ENCODE data around the gene HOXD3. TPM values are rescaled to one million over a fixed set of nuclear protein-coding genes. Genes with fewer than 3 reads are reported as not detected.

HOXD3 gene
- total and polyA plus RNA-seq, 9 of the 15 experiments (the other 6 are each of a cell fraction or from before 2014, with no cell fraction given): not detected

GRCh38 chr2:176164201-176164600, 7.1 kb downstream of the HOXD3 start:
- Histone ChIP-seq H3K9me3 (replicated peaks; ENCODE audit: control insufficient read depth, insufficient read depth, low read depth, low read length) (no peaks in the 10 kb centered on the region), H3K4me3 (no peak overlapping the region), H3K9me1 (ENCODE audit: control insufficient read depth, insufficient read depth, low read length) (no peaks in the 10 kb centered on the region), H2AFZ (ENCODE audit: low read depth, low read length) (no peak overlapping the region), H3K27ac (ENCODE audit: extremely low read depth, low read depth, low read length) (no peak overlapping the region), H4K20me1 (replicated peaks; ENCODE audit: control insufficient read depth, insufficient read depth, low read length) (peaks cover 8% of the 10 kb centered on the region), H3K79me2 (ENCODE audit: control insufficient read depth, insufficient read depth, low read length) (no peaks in the 10 kb centered on the region), H3K27me3 (ENCODE audit: control insufficient read depth in 2 of 2, insufficient read depth in 2 of 2, low read length in 2 of 2) (peaks cover 64 to 65% of the 10 kb centered on the region in 2 experiments), H3K9ac (ENCODE audit: insufficient read depth in 1 of 2, low read depth in 2 of 2, low read length in 2 of 2) (no peak overlapping the region), H3K4me1 (replicated peaks in 1 of 2; ENCODE audit: control insufficient read depth in 2 of 2, insufficient read depth in 2 of 2, low read length in 2 of 2) (peaks cover 0 to 26% of the 10 kb centered on the region in 2 experiments; a peak in 3 of 5 replicates), H3K36me3 (ENCODE audit: control insufficient read depth, insufficient read depth, low read length) (no peaks in the 10 kb centered on the region), H3K4me2 (ENCODE audit: insufficient read depth, low read length) (no peak overlapping the region)
- CTCF ChIA-PET (ENCODE audit: low intra/inter-chr PET ratio): no interaction called here
- intact Hi-C loops (cut with micrococcal nuclease): no loop called here
- ATAC-seq: no peak
- in situ Hi-C loops (cut with MboI): no loop called here
- TF ChIP-seq ZNF586 (CRISPR knock-in tag; conservative IDR thresholded peaks at IDR 0.05) (no peak), ZNF655 (CRISPR knock-in tag; IDR thresholded peaks at IDR 0.05) (no peak), NCOR1 (IDR thresholded peaks at IDR 0.05) (no peak), NFATC3 (IDR thresholded peaks at IDR 0.05) (no peak), ZBTB8A (IDR thresholded peaks at IDR 0.05; ENCODE audit: partially characterized antibody) (no peak), ZNF444 (CRISPR knock-in tag; IDR thresholded peaks at IDR 0.05) (no peak), HDAC1 (IDR thresholded peaks at IDR 0.05) (no peak), ZNF76 (CRISPR knock-in tag; IDR thresholded peaks at IDR 0.05; ENCODE audit: borderline replicate concordance) (no peak), FOXP1 (CRISPR knock-in tag; IDR thresholded peaks at IDR 0.05) (no peak), RAD21 (CRISPR knock-in tag; conservative IDR thresholded peaks at IDR 0.05 in 1 of 2, IDR thresholded peaks at IDR 0.05 in 1 of 2) (no peak), NONO (IDR thresholded peaks at IDR 0.05; ENCODE audit: low read depth in 2 of 2, low read length in 1 of 2) (no peak), IRF2 (CRISPR knock-in tag; IDR thresholded peaks at IDR 0.05) (no peak), CTBP1 (IDR thresholded peaks at IDR 0.05; ENCODE audit: borderline replicate concordance) (no peak), ZBTB26 (CRISPR knock-in tag; IDR thresholded peaks at IDR 0.05) (no peak), ZNF224 (CRISPR knock-in tag; IDR thresholded peaks at IDR 0.05) (no peak), SNRNP70 (optimal IDR thresholded peaks at IDR 0.05; ENCODE audit: low read depth, low read length) (no peak), ZBTB34 (CRISPR knock-in tag; IDR thresholded peaks at IDR 0.05) (no peak), ZBTB12 (CRISPR knock-in tag; IDR thresholded peaks at IDR 0.05) (no peak), KDM2B (CRISPR knock-in tag; IDR thresholded peaks at IDR 0.05) (no peak)
- BruUV-seq (replicated peaks): no TSS peak
- POLR2A ChIA-PET: interaction anchor here (0.6 kb wide), 1 partner anchor 341 kb away, joined by 4 read pairs; no protein-coding TSS in a partner anchor
- no peak for DNase-seq (ENCODE audit: extremely low read depth in 1 of 4, low spot score in 3 of 4)
- no peak for FAIRE-seq
- 3% methylated on average over 13 of the region's 13 CpGs for WGBS (ENCODE audit: insufficient coverage, low coverage, missing lambda C conversion rate)

Data from K562 (cell line).